Astrocyte of the hippocampus (primary cell): ENCODE results near the gene DCLK2.
A peak's percentile ranks its signal among the peaks of the same experiment; 100 is the strongest.

Experiments
- DNase-seq: peaks from one replicate; pipeline ENCODE4 v3.0.0; 2011; ENCODE audit warnings: low read depth, low spot score

Gene DCLK2

GRCh38 chr4:150078041-150078578 lies at the start of gene DCLK2:
TSS of gene DCLK2 (plus strand) at chr4:150078445. CDS start at chr4:150079028, 583 bp downstream.
- peak; percentile 96 for DNase-seq

- DNase-seq = no peak
These were observed 45.7 kb upstream of the DCLK2 start for GRCh38 chr4:150032541-150032940.

GRCh38 chr4:150033081-150033480 lies 45.2 kb upstream of the DCLK2 start:
- no peak for DNase-seq

DNA sequence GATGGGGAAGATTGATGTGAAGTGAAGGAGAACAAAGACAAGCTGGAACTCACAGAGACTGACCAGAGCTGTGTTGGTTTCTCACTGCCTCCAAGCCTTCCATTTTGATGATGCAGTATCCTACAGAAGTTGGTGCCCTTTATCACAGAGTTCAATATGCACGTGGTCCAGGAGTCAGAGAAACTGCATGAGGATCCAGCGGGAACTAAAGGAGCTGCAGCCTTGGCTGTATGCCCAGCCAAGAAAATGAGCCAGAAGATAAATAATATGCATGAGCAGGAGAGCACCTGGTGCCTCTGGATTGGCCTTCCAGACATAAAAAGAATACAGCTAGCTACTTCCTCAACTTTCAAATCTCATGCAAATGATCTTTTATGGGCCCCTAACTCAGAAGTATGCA lies 44.3 kb upstream of the DCLK2 start:
- peak; percentile 46 for DNase-seq

DNA sequence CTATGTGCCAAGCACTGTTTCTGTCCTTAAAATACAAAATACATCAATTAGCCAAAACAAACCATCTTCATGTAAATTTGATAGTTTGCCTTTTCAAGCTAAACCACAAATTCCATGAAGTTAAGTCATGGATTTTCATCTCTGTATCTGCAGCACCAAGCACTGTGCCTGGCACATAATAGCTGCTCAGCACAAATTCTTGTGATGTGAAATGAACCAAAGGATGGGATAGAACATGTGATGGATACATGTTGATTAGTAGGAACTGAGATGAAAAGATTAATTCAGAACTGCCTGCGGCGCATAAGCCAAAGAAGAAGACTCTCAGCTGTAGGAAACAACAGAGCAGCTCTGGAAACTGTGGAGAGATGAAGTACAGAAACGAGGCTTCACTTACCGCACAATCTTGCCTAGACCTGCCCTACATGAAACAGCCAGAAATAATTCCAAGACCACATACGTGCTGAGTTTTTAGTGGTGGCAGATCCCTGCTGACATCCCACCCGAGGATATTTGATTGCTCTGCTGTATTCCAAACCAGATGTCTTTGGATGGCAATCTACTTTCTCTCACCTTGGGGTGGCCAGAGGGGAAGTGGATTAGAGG lies 40.9 kb upstream of the DCLK2 start:
- no peak for DNase-seq

GRCh38 chr4:150038335-150039076 lies 39.7 kb upstream of the DCLK2 start:
- DNase-seq = no peak

DNA sequence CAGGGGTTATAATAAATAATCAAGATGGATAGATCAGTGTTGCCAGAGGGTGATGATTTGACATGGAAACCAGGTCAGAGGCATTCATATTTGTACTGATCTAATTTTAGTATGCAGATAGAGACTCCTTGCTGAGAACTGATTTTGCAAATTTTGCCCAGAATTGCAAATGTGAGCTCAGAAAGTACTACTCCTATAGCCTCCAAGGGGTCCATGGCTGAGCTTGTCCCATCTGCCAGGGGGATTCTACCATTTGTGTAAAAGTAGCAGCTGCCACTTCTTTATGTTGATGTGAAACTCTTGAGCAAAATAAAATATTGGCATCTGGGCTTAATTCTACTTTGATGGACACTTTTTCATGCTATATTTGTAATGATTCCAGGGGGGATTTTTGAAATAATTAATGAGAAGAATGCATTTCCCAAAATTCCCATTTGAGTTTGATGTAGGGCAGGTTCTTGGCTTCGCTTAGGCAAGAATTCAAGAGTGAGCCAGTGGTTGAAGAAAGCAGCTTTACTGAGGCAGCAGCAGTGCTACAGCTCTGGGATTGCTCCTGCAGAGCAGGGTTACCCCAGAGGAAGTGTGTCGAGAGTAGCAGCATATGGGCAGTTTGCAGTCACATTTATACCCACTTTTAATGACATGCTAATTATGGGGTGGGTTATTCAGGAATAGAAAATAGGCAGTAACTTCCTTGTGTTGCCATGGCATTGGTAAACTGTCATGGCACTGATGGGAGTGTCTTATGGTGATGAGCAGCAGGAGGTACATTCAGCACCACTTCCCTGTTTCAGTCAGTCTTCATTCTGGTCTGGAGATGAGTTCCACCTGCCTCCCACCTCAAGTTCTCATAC lies 38.7 kb upstream of the DCLK2 start:
- no peak for DNase-seq

DNA sequence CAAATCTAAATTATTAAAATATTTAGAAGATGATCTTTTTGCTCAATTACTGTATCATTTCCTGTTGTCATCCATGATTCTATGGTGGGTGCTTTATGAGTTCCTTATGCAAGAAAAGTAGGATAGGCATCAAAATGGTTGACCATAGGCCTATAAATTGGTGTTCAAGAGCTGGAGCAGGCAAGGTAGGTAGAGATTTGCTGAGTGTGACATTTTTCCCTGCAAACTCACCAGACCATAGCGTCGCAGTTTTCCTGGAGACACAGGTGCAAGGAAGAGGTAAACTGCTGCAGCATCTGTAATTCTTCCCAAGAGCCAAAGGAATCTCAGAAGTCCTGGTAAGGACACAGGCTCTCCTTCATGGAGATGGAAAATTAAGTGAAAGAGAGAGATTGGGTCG lies 33.7 kb upstream of the DCLK2 start:
- no peak for DNase-seq

DNA sequence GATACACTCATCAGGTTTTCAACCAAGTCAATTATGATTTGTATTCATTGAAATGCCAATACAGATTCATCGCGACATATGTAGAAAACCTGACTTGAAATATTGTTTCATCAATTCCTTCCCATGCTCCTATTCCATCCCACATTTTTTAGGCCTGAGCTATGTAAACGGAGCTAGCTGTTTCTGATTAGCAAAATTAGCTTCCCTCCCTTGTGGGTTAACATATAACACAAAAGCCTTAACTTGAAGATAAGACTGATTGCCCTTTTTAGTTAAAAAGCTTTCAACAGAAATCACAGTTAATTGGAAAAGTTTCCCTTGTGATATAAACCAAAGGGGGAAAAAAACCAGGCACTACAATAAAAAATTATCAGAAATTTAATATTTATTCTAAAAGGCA lies 32.8 kb upstream of the DCLK2 start:
- DNase-seq = no peak

- no peak for DNase-seq
These were observed 31.5 kb upstream of the DCLK2 start for GRCh38 chr4:150046728-150047217.

DNA sequence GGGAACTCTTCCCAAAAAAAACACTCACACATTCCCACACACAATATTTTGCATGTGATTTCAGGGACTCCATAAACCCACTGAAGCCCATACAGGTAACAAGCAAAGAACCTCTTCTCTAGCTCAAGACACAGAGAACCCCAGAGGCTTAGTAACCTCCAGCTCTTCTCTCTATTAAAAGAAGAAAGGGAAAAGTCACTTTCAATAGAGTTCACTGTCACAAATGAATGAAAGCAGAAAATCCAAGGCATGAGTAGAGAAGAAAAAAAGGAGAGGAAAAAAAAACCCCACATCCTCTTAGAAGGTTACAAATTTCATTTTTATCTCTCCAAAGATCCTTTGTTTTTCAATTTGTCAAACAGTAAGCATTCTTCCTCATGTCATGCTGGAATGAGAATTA lies 30.7 kb upstream of the DCLK2 start:
- DNase-seq = no peak

DNA sequence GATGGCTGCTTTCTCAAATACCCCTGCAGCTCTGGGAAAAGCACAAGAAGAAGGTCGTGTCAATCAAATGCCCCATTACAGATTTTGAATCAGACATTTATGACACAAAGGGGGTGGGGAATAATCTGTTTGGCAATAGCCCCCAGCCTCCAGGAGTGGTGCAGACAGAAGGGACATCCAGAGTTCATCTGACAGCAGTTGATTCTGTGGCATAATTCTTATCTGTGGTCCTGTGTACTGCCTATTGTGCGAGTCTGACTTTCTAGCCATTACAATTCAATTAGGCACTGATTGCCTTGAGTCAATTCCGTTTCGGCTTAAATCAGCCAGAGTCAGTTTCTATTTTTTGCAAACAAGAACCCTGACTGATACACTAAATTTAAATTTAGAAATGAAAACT lies 28.6 kb upstream of the DCLK2 start:
- no peak for DNase-seq

DNA sequence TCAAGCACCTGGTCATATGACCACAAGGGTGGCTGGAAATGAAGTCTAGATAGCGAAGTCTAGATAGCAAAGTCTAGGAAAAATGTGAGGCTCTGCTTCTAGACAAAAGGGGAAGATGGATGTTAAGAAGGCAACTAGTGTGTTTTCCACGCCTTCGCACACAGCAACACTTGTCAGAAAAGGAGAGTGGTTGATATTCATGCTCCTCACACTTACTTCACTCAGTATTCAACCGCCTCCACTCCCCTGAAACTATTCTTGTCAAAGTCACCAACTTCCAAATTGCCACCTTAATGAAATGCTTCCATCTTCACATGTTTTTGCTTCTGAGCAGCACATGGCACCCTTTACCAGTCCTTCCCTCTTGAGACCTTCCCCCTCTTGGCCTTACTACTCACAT lies 27.7 kb upstream of the DCLK2 start:
- DNase-seq = no peak

DNA sequence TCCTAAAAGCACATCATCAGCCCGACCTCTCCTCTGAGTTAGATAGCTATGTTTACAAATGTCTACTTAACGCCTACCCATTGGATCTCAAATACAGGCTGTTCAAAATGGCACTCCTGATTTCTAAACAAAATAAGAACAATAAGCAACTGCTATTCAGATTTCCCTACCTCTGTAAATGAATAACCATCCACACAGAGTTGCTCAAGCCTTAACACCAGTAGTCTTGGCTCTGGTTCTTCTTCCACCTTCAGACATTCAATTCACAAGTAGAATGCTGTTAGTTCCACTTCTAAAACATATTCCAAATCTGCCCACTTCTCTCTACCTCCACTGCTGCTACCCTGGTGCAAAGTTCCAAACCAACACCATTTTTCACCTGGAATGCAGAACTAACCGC lies 27.1 kb upstream of the DCLK2 start:
- DNase-seq = no peak

- no peak for DNase-seq
These were observed 22.8 kb upstream of the DCLK2 start for GRCh38 chr4:150055467-150055866.

DNA sequence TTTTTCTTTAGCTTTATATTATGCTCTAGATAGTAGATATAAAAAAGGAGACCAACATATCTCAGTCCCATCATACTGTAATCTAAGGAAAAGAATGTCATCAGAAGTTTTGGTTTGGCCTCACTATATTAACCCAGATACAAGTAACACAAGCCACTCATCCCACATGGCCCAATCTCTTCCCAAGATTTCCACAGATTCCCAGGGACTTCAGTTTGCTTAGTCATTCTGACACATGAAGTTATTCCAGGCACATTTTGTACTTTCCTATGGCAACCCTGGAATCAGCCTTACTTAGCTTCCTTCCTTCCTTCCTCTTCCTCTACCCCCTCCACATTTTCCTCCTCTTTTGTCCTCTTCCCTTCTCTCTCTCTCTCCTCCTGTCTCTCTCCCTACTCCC lies 21.7 kb upstream of the DCLK2 start:
- no peak for DNase-seq

DNA sequence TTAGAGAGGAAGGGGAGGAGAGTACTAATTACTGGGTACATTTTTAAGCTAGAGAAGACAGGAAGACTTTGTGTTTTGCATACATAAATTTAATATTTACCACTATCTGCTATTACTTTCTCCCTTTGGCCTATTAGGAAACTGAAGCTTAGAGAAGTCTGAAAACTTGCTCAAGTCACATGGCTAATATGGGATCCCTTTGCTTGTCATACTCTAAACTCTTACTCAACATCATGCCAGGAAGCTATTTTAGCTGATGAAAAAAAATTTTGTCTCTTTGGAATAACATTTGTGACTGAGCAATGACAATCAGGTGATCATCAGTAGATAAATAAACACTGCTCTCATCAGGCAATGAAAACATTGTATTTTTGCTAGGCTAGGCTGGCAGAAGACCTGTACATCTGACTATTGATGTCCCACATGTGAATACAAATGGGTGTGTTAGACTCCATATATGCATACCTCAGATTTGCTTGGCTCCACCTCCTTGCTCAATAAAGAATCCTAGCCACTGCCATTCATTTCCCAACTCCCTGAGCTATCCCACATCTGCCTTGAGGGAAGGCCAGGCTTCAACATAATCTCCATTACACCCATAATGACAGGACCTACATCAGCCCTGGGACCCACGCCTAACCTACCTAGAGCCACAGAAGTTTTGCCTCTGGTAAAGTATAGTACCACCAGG lies 17.0 kb upstream of the DCLK2 start:
- no peak for DNase-seq

- no peak for DNase-seq
These were observed 15.1 kb upstream of the DCLK2 start for GRCh38 chr4:150063128-150063527.

- DNase-seq = no peak
These were observed 12.5 kb upstream of the DCLK2 start for GRCh38 chr4:150065740-150066139.

DNA sequence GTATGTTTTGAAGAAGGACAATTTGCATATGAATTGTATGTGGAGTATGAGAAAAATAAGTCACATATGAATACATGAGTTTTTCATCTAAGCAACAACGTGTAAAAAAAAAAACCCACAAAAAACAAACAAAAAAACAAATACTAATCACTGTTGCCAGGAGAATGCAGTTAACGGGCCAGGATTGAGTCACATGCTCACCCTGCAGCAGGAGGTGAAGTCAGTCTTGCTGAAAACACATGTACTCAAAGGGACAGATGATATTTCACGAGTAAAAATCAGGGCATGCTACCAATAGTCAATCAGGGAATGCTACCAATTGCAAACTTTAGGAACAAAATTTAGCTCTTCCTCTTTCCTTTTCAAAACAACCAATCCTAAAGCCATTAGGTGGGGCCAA lies 10.4 kb upstream of the DCLK2 start:
- DNase-seq = no peak

GRCh38 chr4:150068300-150068960 lies 9.8 kb upstream of the DCLK2 start:
- DNase-seq = no peak
